HG03039 (cell line): ENCODE measurements around the gene NOL9.
"Not testable (repeated sequence)": the region's sequence is repeated elsewhere in the genome, so short reads cannot be mapped to it uniquely, and the experiment has no call there.

ENCODE experiments used
- ATAC-seq: cut with Tn5 transposase; IDR thresholded peaks from one replicate; pipeline ENCODE4 v1.9.1; 2021; ENCODE audit warnings: mild to moderate bottlenecking, moderate library complexity; ENCODE audit not compliant: unreplicated experiment

NOL9 gene

GRCh38 chr1:6506210-6507036 lies 47.9 kb downstream of the NOL9 start:
- no peak for ATAC-seq

GRCh38 chr1:6505367-6506209 lies 48.7 kb downstream of the NOL9 start:
- ATAC-seq = no peak

- ATAC-seq = no peak
These were observed 49.4 kb downstream of the NOL9 start for GRCh38 chr1:6504887-6505286.

GRCh38 chr1:6503884-6504602 lies 50.3 kb downstream of the NOL9 start:
- ATAC-seq = no peak

GRCh38 chr1:6502000-6502891 lies 52.1 kb downstream of the NOL9 start:
- no peak for ATAC-seq

- no peak for ATAC-seq
These were observed 53.0 kb downstream of the NOL9 start for GRCh38 chr1:6501279-6501813.

- ATAC-seq = no peak
These were observed 53.6 kb downstream of the NOL9 start for GRCh38 chr1:6500544-6501278.

- no peak for ATAC-seq
These were observed 55.0 kb downstream of the NOL9 start for GRCh38 chr1:6499296-6499695.

GRCh38 chr1:6498576-6499111 lies 55.7 kb downstream of the NOL9 start:
- no peak for ATAC-seq

- ATAC-seq = no peak
These were observed 56.3 kb downstream of the NOL9 start for GRCh38 chr1:6497867-6498575.

GRCh38 chr1:6497215-6497866 lies 57.0 kb downstream of the NOL9 start:
- no peak for ATAC-seq

- no peak for ATAC-seq
These were observed 57.5 kb downstream of the NOL9 start for GRCh38 chr1:6496890-6497214.

GRCh38 chr1:6496365-6496721 lies 58.0 kb downstream of the NOL9 start:
- ATAC-seq = no peak

- ATAC-seq = no peak
These were observed 58.6 kb downstream of the NOL9 start for GRCh38 chr1:6495540-6496364.

- ATAC-seq = no peak
These were observed 59.3 kb downstream of the NOL9 start for GRCh38 chr1:6495041-6495441.

GRCh38 chr1:6494627-6495026 lies 59.7 kb downstream of the NOL9 start:
- ATAC-seq = no peak

- not testable (repeated sequence) for ATAC-seq
These were observed 60.5 kb downstream of the NOL9 start for GRCh38 chr1:6493834-6494223.
